IMR-90 (cell line): ENCODE results near the gene DIPK1A. TPM values are rescaled to one million over a fixed set of nuclear protein-coding genes. Genes with fewer than 3 reads are reported as not detected.

Source experiments
- ATAC-seq: fragments of 200-7000 bp; cut with Tn5 transposase; 2 replicates; pipeline ENCODE4 v1.9.1; 2020; ENCODE audit warnings: low read depth, mild to moderate bottlenecking, moderate library complexity
- BruUV-seq: library from RNA; stranded (reverse); fragments of 400-500 nt; replicated peaks from 2 replicates; lab custom pipeline; 2021; lab: Mats Ljungman, UMichigan
- CTCF ChIA-PET: fragments of 300-600 bp; formaldehyde crosslinking; extraction: SDS; loops from one replicate; lab custom pipeline; 2021; ENCODE audit warnings: antibody characterized with exemption; lab: Yijun Ruan, JAX
- POLR2A ChIA-PET: fragments of 300-600 bp; sonication (Branson Sonifier 250); formaldehyde crosslinking; loops from one replicate; lab custom pipeline; 2022; ENCODE audit warnings: antibody characterized with exemption; ENCODE audit not compliant: unreplicated experiment; lab: Charles Lee
- DNase-seq: peaks from one replicate; pipeline ENCODE4 v3.0.0; 2013
- H2AFZ ChIP-seq: replicated peaks from 2 replicates; pipeline ENCODE3; 2013; ENCODE audit warnings: low read length, mild to moderate bottlenecking; ENCODE audit not compliant: poor library complexity
- H2AK5ac ChIP-seq: 2 replicates; pipeline ENCODE4 v1.6.1; 2013; ENCODE audit warnings: low read depth, low read length, inconsistent platforms
- H2AK9ac ChIP-seq: replicated peaks from 2 replicates; pipeline ENCODE3; 2013; ENCODE audit warnings: mild to moderate bottlenecking, low read depth, low read length, moderate library complexity; ENCODE audit not compliant: poor library complexity
- H2BK120ac ChIP-seq: 2 replicates; pipeline ENCODE4 v1.6.1; 2013; ENCODE audit warnings: low read depth, low read length, inconsistent platforms
- H2BK15ac ChIP-seq: 3 replicates; pipeline ENCODE4 v1.6.1; 2013; ENCODE audit warnings: low read depth, low read length, inconsistent platforms
- H2BK20ac ChIP-seq: 2 replicates; pipeline ENCODE4 v1.6.1; 2013; ENCODE audit warnings: low read depth, mild to moderate bottlenecking, inconsistent platforms, low read length, moderate library complexity
- H2BK5ac ChIP-seq: 2 replicates; pipeline ENCODE4 v1.6.1; 2013; ENCODE audit warnings: mild to moderate bottlenecking, low read depth, low read length, inconsistent platforms; ENCODE audit not compliant: poor library complexity, severe bottlenecking
- H3K14ac ChIP-seq: replicated peaks from 2 replicates; pipeline ENCODE4 v1.6.1; 2013; ENCODE audit warnings: low read depth, low read length, inconsistent platforms
- H3K18ac ChIP-seq: 2 replicates; pipeline ENCODE4 v1.6.1; 2013; ENCODE audit warnings: low read depth, low read length, control low read depth
- H3K23ac ChIP-seq: 2 replicates; pipeline ENCODE4 v1.6.1; 2013; ENCODE audit warnings: low read depth, low read length, inconsistent platforms
- H3K27ac ChIP-seq: 2 replicates; pipeline ENCODE4 v1.5.1; 2013; ENCODE audit warnings: mild to moderate bottlenecking, control low read depth, low read length; ENCODE audit not compliant: insufficient read depth
- H3K27me3 ChIP-seq: 2 replicates; pipeline ENCODE4 v1.6.1; 2013; ENCODE audit warnings: low read length; ENCODE audit not compliant: control insufficient read depth, insufficient read depth
- H3K36me3 ChIP-seq: 2 replicates; pipeline ENCODE4 v1.6.1; 2013; ENCODE audit warnings: low read length, mixed read lengths; ENCODE audit not compliant: control insufficient read depth, insufficient read depth
- H3K4ac ChIP-seq: 2 replicates; pipeline ENCODE4 v1.6.1; 2013; ENCODE audit warnings: low read depth, low read length, inconsistent platforms
- H3K4me1 ChIP-seq: 2 replicates; pipeline ENCODE4 v1.6.1; 2013; ENCODE audit warnings: low read length, mixed read lengths; ENCODE audit not compliant: control insufficient read depth, insufficient read depth
- H3K4me2 ChIP-seq: 2 replicates; pipeline ENCODE4 v1.6.1; 2013; ENCODE audit warnings: low read depth, mild to moderate bottlenecking, control low read depth, low read length, moderate library complexity
- H3K4me3 ChIP-seq: 2 replicates; pipeline ENCODE4 v1.5.1; 2013; ENCODE audit warnings: low read depth, mild to moderate bottlenecking, control low read depth, low read length, moderate library complexity; ENCODE audit not compliant: insufficient read depth
- H3K56ac ChIP-seq: 2 replicates; pipeline ENCODE4 v1.6.1; 2013; ENCODE audit warnings: low read length, inconsistent platforms; ENCODE audit not compliant: insufficient read depth; ENCODE audit errors: extremely low read depth
- H3K79me1 ChIP-seq, 2 experiments: 2 replicates each; pipeline ENCODE4 v1.6.1; 2013; ENCODE audit warnings: low read length in 2 of 2, inconsistent platforms in 1 of 2, low read depth in 1 of 2
- H3K9ac ChIP-seq: 2 replicates; pipeline ENCODE4 v1.6.1; 2013; ENCODE audit warnings: low read depth, low read length, control low read depth
- H3K9me1 ChIP-seq: 2 replicates; pipeline ENCODE4 v1.6.1; 2013; ENCODE audit warnings: low read length, inconsistent platforms; ENCODE audit not compliant: insufficient read depth
- H3K9me3 ChIP-seq: 2 replicates; pipeline ENCODE4 v1.6.1; 2013; ENCODE audit warnings: low read length; ENCODE audit not compliant: control insufficient read depth, insufficient read depth
- H4K20me1 ChIP-seq: 2 replicates; pipeline ENCODE4 v1.6.1; 2013; ENCODE audit warnings: low read length, inconsistent platforms; ENCODE audit not compliant: insufficient read depth
- H4K5ac ChIP-seq: 2 replicates; pipeline ENCODE4 v1.6.1; 2013; ENCODE audit warnings: mild to moderate bottlenecking, low read depth, low read length, control low read depth
- H4K8ac ChIP-seq, 2 experiments: 2 replicates each; pipeline ENCODE4 v1.6.1; 2013; ENCODE audit warnings: low read depth in 2 of 2, low read length in 2 of 2, control low read depth in 1 of 2, inconsistent platforms in 1 of 2
- H4K91ac ChIP-seq: 2 replicates; pipeline ENCODE4 v1.6.1; 2013; ENCODE audit warnings: low read depth, low read length, inconsistent platforms; ENCODE audit not compliant: insufficient read depth
- BHLHE40 ChIP-seq: fragments of 150-350 bp; IDR thresholded peaks from 2 replicates; pipeline ENCODE4 v1.6.1; 2016; ENCODE audit warnings: mild to moderate bottlenecking, low read depth, low read length
- CEBPB ChIP-seq: IDR thresholded peaks from 2 replicates; pipeline ENCODE4 v1.6.1; 2012; ENCODE audit warnings: low read depth, low read length, improper control_type of control experiment
- CHD1 ChIP-seq: IDR thresholded peaks from 2 replicates; pipeline ENCODE4 v1.6.1; 2012; ENCODE audit warnings: low read depth, low read length, improper control_type of control experiment
- FOS ChIP-seq: fragments of 150-350 bp; IDR thresholded peaks from 2 replicates; pipeline ENCODE4 v1.6.1; 2016; ENCODE audit warnings: low read depth, low read length
- MAFK ChIP-seq: IDR thresholded peaks from 2 replicates; pipeline ENCODE4 v1.6.1; 2012; ENCODE audit warnings: low read depth, low read length, improper control_type of control experiment
- NFE2L2 ChIP-seq: fragments of 150-350 bp; IDR thresholded peaks from 2 replicates; pipeline ENCODE4 v1.6.1; 2016; ENCODE audit warnings: low read depth, mild to moderate bottlenecking, low read length
- POLR2A ChIP-seq: IDR thresholded peaks from 2 replicates; pipeline ENCODE4 v1.6.1; 2012; ENCODE audit warnings: mild to moderate bottlenecking, low read depth, low read length
- RAD21 ChIP-seq: IDR thresholded peaks from 2 replicates; pipeline ENCODE4 v1.6.1; 2012; ENCODE audit warnings: low read length, improper control_type of control experiment
- RFX5 ChIP-seq: IDR thresholded peaks from 2 replicates; pipeline ENCODE4 v1.8.0; 2012; ENCODE audit warnings: low read depth, mild to moderate bottlenecking, low read length, moderate library complexity
- WGBS, 2 experiments: methylation state at CpG; one replicate each; pipeline versions ENCODE4 v1.1.5 to v1.1.7; 2013; ENCODE audit warnings: missing lambda C conversion rate in 2 of 2; ENCODE audit not compliant: insufficient read length in 1 of 2; ENCODE audit errors: extremely low coverage in 2 of 2; 5-methylcytosine and 5-hydroxymethylcytosine counted together
- dilution Hi-C: fragments of 300-500 bp; cut with HindIII; formaldehyde crosslinking; loops from one replicate; pipeline ENCODE4 v1.14.3; 2018; ENCODE audit warnings: low sequenced_read_pairs; ENCODE audit not compliant: unreplicated experiment
- in situ Hi-C: fragments of 300-500 bp; cut with MboI; formaldehyde crosslinking; loops from 3 replicates; pipeline ENCODE4 v1.14.3; 2019; ENCODE audit warnings: low sequenced_read_pairs, inconsistent platforms, mixed read lengths
- intact Hi-C: fragments of 100-400 bp; cut with micrococcal nuclease; formaldehyde crosslinking; loops from 2 replicates; pipeline ENCODE4 v1.10.0; 2022
- polyA plus RNA-seq, 3 experiments: library from polyadenylated mRNA; depleted of rRNA; stranded (reverse); fragments of >200 nt; gene quantifications; 2 replicates each; pipeline ENCODE4 v1.2.3, GENCODE V29; 2012; ENCODE audit warnings: low replicate concordance in 1 of 3
- total RNA-seq: library from RNA; depleted of rRNA; stranded (reverse); fragments of >200 nt; gene quantifications from 2 replicates; pipeline ENCODE4 v1.2.3, GENCODE V29; 2012
- TF ChIP-seq, protein P1 (sequence below): fragments of 150-350 bp; IDR thresholded peaks from 2 replicates; pipeline ENCODE4 v1.6.1; 2017; ENCODE audit warnings: mild to moderate bottlenecking, antibody characterized with exemption, low read length, low read depth
- TF ChIP-seq, protein P2 (sequence below): fragments of 150-350 bp; IDR thresholded peaks from 2 replicates; pipeline ENCODE4 v1.6.1; 2016; ENCODE audit warnings: low read depth, mild to moderate bottlenecking, low read length, moderate library complexity, borderline replicate concordance
- TF ChIP-seq, protein P3 (sequence below): conservative IDR thresholded peaks from 2 replicates; pipeline ENCODE4 v1.5.1; 2012; ENCODE audit warnings: mild to moderate bottlenecking, low read depth, low read length, improper control_type of control experiment

The DIPK1A gene
- total and polyA plus RNA-seq, 2 of the 4 experiments (the other 2 are of a cell fraction) = 4.7 to 5.7 TPM

- Histone ChIP-seq H4K20me1 (no peaks in the 10 kb centered on the region; the same call in 1 of the 2 replicates), H3K4me3 (no peak overlapping the region), H4K91ac (no peak overlapping the region; the same call in 1 of the 2 replicates), H3K79me1 (peaks cover 2 to 22% of the 10 kb centered on the region in 2 experiments; a peak in 3 of 4 replicates), H3K56ac (no peak overlapping the region), H2BK5ac (no peak overlapping the region), H3K27me3 (no peaks in the 10 kb centered on the region), H4K5ac (no peak overlapping the region; the same call in 1 of the 2 replicates), H2AK5ac (no peak overlapping the region), H3K9me1 (no peaks in the 10 kb centered on the region; the same call in 1 of the 2 replicates), H2BK20ac (peak overlapping the region; percentile 42; the same call in 1 of the 2 replicates), H3K4ac (peak overlapping the region; percentile 47; the same call in 1 of the 2 replicates), H3K23ac (no peak overlapping the region), H3K9me3 (no peaks in the 10 kb centered on the region), H2AK9ac (no peak overlapping the region), H3K9ac (no peak overlapping the region), H2BK120ac (no peak overlapping the region; the same call in 1 of the 2 replicates), H4K8ac (0 out of 4 replicates have a peak overlapping the region, but pooled peaks of 1 of the 2 experiments have one; percentile 15), H2AFZ (no peak overlapping the region), H3K27ac (no peak overlapping the region), H3K18ac (no peak overlapping the region), H3K14ac (no peak overlapping the region), H3K4me2 (no peak overlapping the region), H3K36me3 (no peaks in the 10 kb centered on the region), H3K4me1 (peaks cover 18% of the 10 kb centered on the region), H2BK15ac (no peak overlapping the region)
- intact Hi-C loops (no loop called here), dilution Hi-C loops (no loop called here), in situ Hi-C loops (no loop called here)
- no CpG with 5 or more reads among the region's 4 CpGs for WGBS, 2 experiments
- CTCF ChIA-PET = no interaction called here
- ATAC-seq (no peak), DNase-seq (no peak)
- BruUV-seq = no TSS peak
- TF ChIP-seq, protein P1, sequence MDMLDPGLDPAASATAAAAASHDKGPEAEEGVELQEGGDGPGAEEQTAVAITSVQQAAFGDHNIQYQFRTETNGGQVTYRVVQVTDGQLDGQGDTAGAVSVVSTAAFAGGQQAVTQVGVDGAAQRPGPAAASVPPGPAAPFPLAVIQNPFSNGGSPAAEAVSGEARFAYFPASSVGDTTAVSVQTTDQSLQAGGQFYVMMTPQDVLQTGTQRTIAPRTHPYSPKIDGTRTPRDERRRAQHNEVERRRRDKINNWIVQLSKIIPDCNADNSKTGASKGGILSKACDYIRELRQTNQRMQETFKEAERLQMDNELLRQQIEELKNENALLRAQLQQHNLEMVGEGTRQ = no peak
- TF ChIP-seq, protein P2, sequence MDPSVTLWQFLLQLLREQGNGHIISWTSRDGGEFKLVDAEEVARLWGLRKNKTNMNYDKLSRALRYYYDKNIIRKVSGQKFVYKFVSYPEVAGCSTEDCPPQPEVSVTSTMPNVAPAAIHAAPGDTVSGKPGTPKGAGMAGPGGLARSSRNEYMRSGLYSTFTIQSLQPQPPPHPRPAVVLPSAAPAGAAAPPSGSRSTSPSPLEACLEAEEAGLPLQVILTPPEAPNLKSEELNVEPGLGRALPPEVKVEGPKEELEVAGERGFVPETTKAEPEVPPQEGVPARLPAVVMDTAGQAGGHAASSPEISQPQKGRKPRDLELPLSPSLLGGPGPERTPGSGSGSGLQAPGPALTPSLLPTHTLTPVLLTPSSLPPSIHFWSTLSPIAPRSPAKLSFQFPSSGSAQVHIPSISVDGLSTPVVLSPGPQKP = no peak
- no peak for TF ChIP-seq RAD21
- no peak for TF ChIP-seq RFX5
- TF ChIP-seq POLR2A = no peak
- TF ChIP-seq, protein P3, sequence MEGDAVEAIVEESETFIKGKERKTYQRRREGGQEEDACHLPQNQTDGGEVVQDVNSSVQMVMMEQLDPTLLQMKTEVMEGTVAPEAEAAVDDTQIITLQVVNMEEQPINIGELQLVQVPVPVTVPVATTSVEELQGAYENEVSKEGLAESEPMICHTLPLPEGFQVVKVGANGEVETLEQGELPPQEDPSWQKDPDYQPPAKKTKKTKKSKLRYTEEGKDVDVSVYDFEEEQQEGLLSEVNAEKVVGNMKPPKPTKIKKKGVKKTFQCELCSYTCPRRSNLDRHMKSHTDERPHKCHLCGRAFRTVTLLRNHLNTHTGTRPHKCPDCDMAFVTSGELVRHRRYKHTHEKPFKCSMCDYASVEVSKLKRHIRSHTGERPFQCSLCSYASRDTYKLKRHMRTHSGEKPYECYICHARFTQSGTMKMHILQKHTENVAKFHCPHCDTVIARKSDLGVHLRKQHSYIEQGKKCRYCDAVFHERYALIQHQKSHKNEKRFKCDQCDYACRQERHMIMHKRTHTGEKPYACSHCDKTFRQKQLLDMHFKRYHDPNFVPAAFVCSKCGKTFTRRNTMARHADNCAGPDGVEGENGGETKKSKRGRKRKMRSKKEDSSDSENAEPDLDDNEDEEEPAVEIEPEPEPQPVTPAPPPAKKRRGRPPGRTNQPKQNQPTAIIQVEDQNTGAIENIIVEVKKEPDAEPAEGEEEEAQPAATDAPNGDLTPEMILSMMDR = no peak
- no peak for TF ChIP-seq CEBPB
- TF ChIP-seq FOS = no peak
- no peak for TF ChIP-seq BHLHE40
- no peak for TF ChIP-seq MAFK
- TF ChIP-seq NFE2L2 = no peak
- no peak for TF ChIP-seq CHD1
- POLR2A ChIA-PET = no interaction called here
Measured at GRCh38 chr1:92910081-92910480, 51.2 kb downstream of the DIPK1A start.
